RWPE2 (cell line): ENCODE measurements around the gene ALKBH7.

Source experiments
- ATAC-seq: fragments of 200-7000 bp; cut with Tn5 transposase; 3 replicates; pipeline ENCODE4 v1.9.1; 2021; ENCODE audit warnings: low read depth
- DNase-seq: peaks from one replicate; pipeline ENCODE4 v3.0.0-alpha.2; 2020; ENCODE audit warnings: low spot score
- H3K27ac ChIP-seq: fragments of 450-650 bp; 2 replicates; pipeline ENCODE4 v1.5.1; 2017; ENCODE audit warnings: mild to moderate bottlenecking; ENCODE audit not compliant: poor library complexity, severe bottlenecking
- H3K27me3 ChIP-seq: fragments of 250-450 bp; sonication (Bioruptor Pico); 2 replicates; pipeline ENCODE4 v1.5.1; 2021; ENCODE audit warnings: mild to moderate bottlenecking, moderate library complexity; ENCODE audit not compliant: insufficient read depth, poor library complexity, severe bottlenecking
- H3K36me3 ChIP-seq: fragments of 250-450 bp; sonication (Bioruptor Pico); 2 replicates; pipeline ENCODE4 v1.5.1; 2020; ENCODE audit warnings: low read depth, mild to moderate bottlenecking, moderate library complexity
- H3K4me1 ChIP-seq: fragments of 250-450 bp; sonication (Bioruptor Pico); 2 replicates; pipeline ENCODE4 v1.5.1; 2021; ENCODE audit warnings: mild to moderate bottlenecking, moderate library complexity; ENCODE audit not compliant: insufficient read depth, poor library complexity, severe bottlenecking
- H3K4me3 ChIP-seq: fragments of 250-450 bp; sonication (Bioruptor Pico); 2 replicates; pipeline ENCODE4 v1.5.1; 2021; ENCODE audit warnings: mild to moderate bottlenecking, moderate library complexity; ENCODE audit not compliant: severe bottlenecking
- H3K9me3 ChIP-seq: fragments of 250-450 bp; sonication (Bioruptor Pico); 2 replicates; pipeline ENCODE4 v1.5.1; 2021; ENCODE audit warnings: mild to moderate bottlenecking, moderate library complexity; ENCODE audit not compliant: severe bottlenecking
- CTCF ChIP-seq: fragments of 450-650 bp; IDR thresholded peaks from one replicate; pipeline ENCODE4 v1.5.1; 2017; ENCODE audit warnings: mild to moderate bottlenecking, moderate library complexity; ENCODE audit not compliant: poor library complexity, severe bottlenecking

ALKBH7 gene

GRCh38 chr19:6421075-6422014 is 48.8 kb downstream of the ALKBH7 start:
- no peaks in the 10 kb centered on the region for H3K27me3 ChIP-seq
- ATAC-seq (no peak), DNase-seq (no peak)
- no peaks in the 10 kb centered on the region for H3K9me3 ChIP-seq
- no peak for TF ChIP-seq CTCF
- H3K4me1 ChIP-seq = peaks cover 5% of the 10 kb centered on the region
- H3K36me3 ChIP-seq = peaks cover 70% of the 10 kb centered on the region
- H3K27ac ChIP-seq = no peak overlapping the region
- no peak overlapping the region for H3K4me3 ChIP-seq

GRCh38 chr19:6423499-6424194 is 51.1 kb downstream of the ALKBH7 start:
- ATAC-seq (no peak), DNase-seq (no peak)
- H3K4me1 ChIP-seq = peaks cover 5% of the 10 kb centered on the region
- H3K4me3 ChIP-seq = peak overlapping the region; percentile 85
- H3K27me3 ChIP-seq = no peaks in the 10 kb centered on the region
- peak overlapping the region; percentile 55 for H3K27ac ChIP-seq
- no peaks in the 10 kb centered on the region for H3K9me3 ChIP-seq
- TF ChIP-seq CTCF = no peak
- peaks cover 47% of the 10 kb centered on the region for H3K36me3 ChIP-seq

- H3K27ac ChIP-seq = peak within 1 kb of the TSS; percentile 55
- H3K4me3 ChIP-seq = peak within 1 kb of the TSS; percentile 85
- H3K9me3 ChIP-seq = no peaks in the 10 kb centered on the region
- no peak for TF ChIP-seq CTCF
- peaks cover 40% of the 10 kb centered on the region for H3K36me3 ChIP-seq
- peaks cover 5% of the 10 kb centered on the region for H3K4me1 ChIP-seq
- DNase-seq = no peak
- H3K27me3 ChIP-seq = no peaks in the 10 kb centered on the region
- ATAC-seq = no peak
These were observed 51.8 kb downstream of the ALKBH7 start, which contains the start of gene KHSRP for GRCh38 chr19:6424195-6424938. TSS of gene KHSRP (minus strand) at chr19:6424811. CDS start at chr19:6424701, 110 bp downstream.
